Natural killer cell (primary cell): ENCODE results near the gene CARMIL1. TPM values are rescaled to one million over a fixed set of nuclear protein-coding genes. Genes with fewer than 3 reads are reported as not detected.

ENCODE experiments used
- ATAC-seq, 3 donors: fragments of 150-1000 bp in 2 of 3; fragments of 200-7000 bp in 1 of 3; cut with Tn5 transposase; 1 replicate in 1 of 3; 2 replicates in 2 of 3; pipeline ENCODE4 v1.10.0; 2021; ENCODE audit warnings: mild to moderate bottlenecking in 2 of 3, moderate library complexity in 2 of 3
- DNase-seq, 2 donors: peaks; one replicate each; pipeline versions ENCODE4 v3.0.0 to v3.0.0-alpha.2; 2013 to 2021; ENCODE audit warnings: mixed read lengths in 1 of 2
- H3K27ac ChIP-seq: one replicate; pipeline ENCODE4 v1.5.1; 2013; ENCODE audit warnings: mild to moderate bottlenecking, low read length
- H3K27me3 ChIP-seq: one replicate; pipeline ENCODE4 v1.6.1; 2013; ENCODE audit warnings: low read length; ENCODE audit not compliant: control insufficient read depth, insufficient read depth
- H3K36me3 ChIP-seq: one replicate; pipeline ENCODE4 v1.6.1; 2013; ENCODE audit warnings: low read length; ENCODE audit not compliant: control insufficient read depth, insufficient read depth
- H3K4me1 ChIP-seq: one replicate; pipeline ENCODE4 v1.6.1; 2013; ENCODE audit warnings: low read length; ENCODE audit not compliant: control insufficient read depth, insufficient read depth
- H3K4me3 ChIP-seq: one replicate; pipeline ENCODE4 v1.5.1; 2013; ENCODE audit warnings: low read length
- H3K9me3 ChIP-seq: one replicate; pipeline ENCODE4 v1.6.1; 2013; ENCODE audit warnings: low read length; ENCODE audit not compliant: control insufficient read depth, insufficient read depth
- H3K27ac Mint-ChIP-seq, 2 donors: one replicate each; pipeline ENCODE4 v1.8.0; 2022; ENCODE audit warnings: mild to moderate bottlenecking in 2 of 2, mixed read lengths in 2 of 2, moderate library complexity in 1 of 2
- H3K27me3 Mint-ChIP-seq, 2 donors: one replicate each; pipeline ENCODE4 v1.8.0; 2022; ENCODE audit warnings: low read depth in 2 of 2, mixed read lengths in 2 of 2
- H3K36me3 Mint-ChIP-seq: one replicate; pipeline ENCODE4 v1.8.0; 2022; ENCODE audit warnings: mixed read lengths
- H3K4me1 Mint-ChIP-seq, 2 donors: one replicate each; pipeline ENCODE4 v1.8.0; 2022; ENCODE audit warnings: mixed read lengths in 2 of 2
- H3K4me3 Mint-ChIP-seq: one replicate; pipeline ENCODE4 v1.8.0; 2022; ENCODE audit warnings: mild to moderate bottlenecking, moderate library complexity, mixed read lengths
- H3K9me3 Mint-ChIP-seq, 2 donors: one replicate each; pipeline ENCODE4 v1.8.0; 2022; ENCODE audit warnings: mixed read lengths in 2 of 2
- WGBS: methylation state at CpG from one replicate; pipeline ENCODE4 v1.1.7; 2013; ENCODE audit warnings: missing lambda C conversion rate; ENCODE audit not compliant: insufficient coverage; 5-methylcytosine and 5-hydroxymethylcytosine counted together
- intact Hi-C: fragments of 100-400 bp; cut with micrococcal nuclease; formaldehyde crosslinking; loops from one replicate; pipeline ENCODE4 v1.14.2; 2022
- total RNA-seq, 4 donors: library from RNA; stranded (reverse); fragments of 120-200 nt in 1 of 4; gene quantifications; one replicate each; pipeline versions ENCODE4 v1.2.3 to v1.2.4, GENCODE V29; 2013 to 2022
- TF ChIP-seq, protein P1 (sequence below): fragments of 200-600 bp; IDR thresholded peaks from one replicate; pipeline ENCODE4 v1.8.0; 2022; ENCODE audit warnings: antibody characterized with exemption

CARMIL1 gene
- total RNA-seq, 3 donors from 2014 or later (not counting 1 experiment from before 2014, with no cell fraction given) = 0.25 to 1.1 (median 0.35) TPM

- no peaks in the 10 kb centered on the region for H3K4me1 Mint-ChIP-seq
- no peak overlapping the region for H3K4me3 ChIP-seq
- ATAC-seq = no peak
- DNase-seq = no peak
- peaks cover 0 to 5% of the 10 kb centered on the region in 2 donors for H3K27me3 Mint-ChIP-seq
- no peaks in the 10 kb centered on the region for H3K4me1 ChIP-seq
- no peaks in the 10 kb centered on the region for H3K27me3 ChIP-seq
- H3K27ac Mint-ChIP-seq = no peak overlapping the region
- intact Hi-C loops = no loop called here
- no peaks in the 10 kb centered on the region for H3K36me3 ChIP-seq
- 89% methylated on average over 6 of the region's 6 CpGs for WGBS
- no peaks in the 10 kb centered on the region for H3K9me3 ChIP-seq
- H3K4me3 Mint-ChIP-seq = no peak overlapping the region
- no peak overlapping the region for H3K27ac ChIP-seq
- no peaks in the 10 kb centered on the region for H3K36me3 Mint-ChIP-seq
- TF ChIP-seq, protein P1, sequence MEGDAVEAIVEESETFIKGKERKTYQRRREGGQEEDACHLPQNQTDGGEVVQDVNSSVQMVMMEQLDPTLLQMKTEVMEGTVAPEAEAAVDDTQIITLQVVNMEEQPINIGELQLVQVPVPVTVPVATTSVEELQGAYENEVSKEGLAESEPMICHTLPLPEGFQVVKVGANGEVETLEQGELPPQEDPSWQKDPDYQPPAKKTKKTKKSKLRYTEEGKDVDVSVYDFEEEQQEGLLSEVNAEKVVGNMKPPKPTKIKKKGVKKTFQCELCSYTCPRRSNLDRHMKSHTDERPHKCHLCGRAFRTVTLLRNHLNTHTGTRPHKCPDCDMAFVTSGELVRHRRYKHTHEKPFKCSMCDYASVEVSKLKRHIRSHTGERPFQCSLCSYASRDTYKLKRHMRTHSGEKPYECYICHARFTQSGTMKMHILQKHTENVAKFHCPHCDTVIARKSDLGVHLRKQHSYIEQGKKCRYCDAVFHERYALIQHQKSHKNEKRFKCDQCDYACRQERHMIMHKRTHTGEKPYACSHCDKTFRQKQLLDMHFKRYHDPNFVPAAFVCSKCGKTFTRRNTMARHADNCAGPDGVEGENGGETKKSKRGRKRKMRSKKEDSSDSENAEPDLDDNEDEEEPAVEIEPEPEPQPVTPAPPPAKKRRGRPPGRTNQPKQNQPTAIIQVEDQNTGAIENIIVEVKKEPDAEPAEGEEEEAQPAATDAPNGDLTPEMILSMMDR = no peak
- H3K9me3 Mint-ChIP-seq = no peaks in the 10 kb centered on the region
These were observed 8.8 kb downstream of the CARMIL1 start for GRCh38 chr6:25287941-25288340.

DNA sequence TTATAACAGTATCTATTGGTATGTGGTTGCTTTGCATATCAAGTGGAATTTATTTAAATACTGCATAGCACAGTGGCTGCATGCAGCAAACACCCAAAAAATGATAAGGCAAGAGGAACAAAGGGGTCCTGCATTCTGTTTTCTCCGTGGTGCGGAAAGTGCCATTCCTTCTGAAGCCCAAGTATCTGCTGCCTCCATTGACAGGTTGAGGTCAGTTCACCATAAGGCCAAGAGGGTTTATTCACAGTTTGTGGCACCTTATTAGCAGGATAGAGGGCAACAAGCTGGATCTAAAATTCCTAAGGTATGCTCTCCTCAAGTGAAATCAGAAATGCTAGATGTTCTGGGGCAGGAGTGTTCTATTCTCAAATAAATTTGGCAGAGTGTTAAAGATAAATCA is 9.3 kb downstream of the CARMIL1 start:
- ATAC-seq (no peak), DNase-seq (no peak)
- H3K36me3 ChIP-seq = no peaks in the 10 kb centered on the region
- Mint-ChIP-seq H3K36me3 (no peaks in the 10 kb centered on the region), H3K4me1 (no peaks in the 10 kb centered on the region), H3K27me3 (peaks cover 0 to 5% of the 10 kb centered on the region in 2 donors), H3K9me3 (no peaks in the 10 kb centered on the region), H3K4me3 (no peak overlapping the region), H3K27ac (no peak overlapping the region)
- WGBS = 96% methylated on average over 2 of the region's 2 CpGs
- no peak overlapping the region for H3K4me3 ChIP-seq
- H3K9me3 ChIP-seq = no peaks in the 10 kb centered on the region
- no peaks in the 10 kb centered on the region for H3K27me3 ChIP-seq
- TF ChIP-seq, protein P1 = no peak
- H3K4me1 ChIP-seq = no peaks in the 10 kb centered on the region
- intact Hi-C loops = no loop called here
- no peak overlapping the region for H3K27ac ChIP-seq

DNA sequence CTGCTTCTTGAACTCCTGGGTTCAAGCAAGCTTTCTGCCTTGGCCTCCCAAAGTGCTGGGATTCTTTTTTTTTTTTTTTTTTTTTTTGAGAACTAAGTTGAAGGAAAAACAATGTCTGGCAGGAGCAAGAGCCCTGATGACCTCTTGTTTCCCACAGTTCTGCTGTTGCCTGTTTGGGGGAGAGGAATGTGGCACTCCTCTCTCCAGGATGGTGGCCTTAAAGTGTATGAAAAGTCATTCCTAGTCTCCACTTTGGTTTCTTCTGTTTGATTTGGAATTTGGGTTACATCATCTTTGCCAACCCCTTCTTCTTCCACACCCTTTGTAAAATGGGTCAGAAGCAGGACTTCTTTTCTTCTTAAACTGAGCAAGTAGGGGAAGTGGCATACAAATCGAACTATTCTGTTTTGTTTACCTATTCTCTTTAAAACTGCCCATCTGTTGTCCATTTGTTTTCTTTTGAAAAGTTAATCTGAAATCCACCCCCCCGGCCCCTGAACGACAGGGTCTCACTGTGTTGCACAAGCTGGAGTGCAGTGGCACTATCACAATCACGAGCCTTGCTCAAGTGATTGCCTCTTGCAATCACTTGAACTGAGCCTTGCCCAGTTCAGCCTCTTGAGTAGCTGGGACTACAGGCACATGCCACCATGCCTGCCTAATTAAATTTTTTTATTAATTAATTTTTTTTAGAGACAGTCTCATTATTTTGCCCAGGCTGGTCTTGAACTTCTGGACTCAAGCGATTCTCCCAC is 11.3 kb downstream of the CARMIL1 start:
- Mint-ChIP-seq H3K27ac (no peak overlapping the region), H3K4me1 (no peaks in the 10 kb centered on the region), H3K4me3 (no peak overlapping the region), H3K9me3 (no peaks in the 10 kb centered on the region), H3K27me3 (peaks cover 3 to 5% of the 10 kb centered on the region in 2 donors), H3K36me3 (no peaks in the 10 kb centered on the region)
- WGBS = 94% methylated on average over 5 of the region's 5 CpGs
- Histone ChIP-seq H3K9me3 (no peaks in the 10 kb centered on the region), H3K4me3 (no peak overlapping the region), H3K4me1 (no peaks in the 10 kb centered on the region), H3K27me3 (no peaks in the 10 kb centered on the region), H3K36me3 (no peaks in the 10 kb centered on the region), H3K27ac (no peak overlapping the region)
- ATAC-seq (no peak), DNase-seq (no peak)
- intact Hi-C loops = no loop called here
- TF ChIP-seq, protein P1 = no peak

GRCh38 chr6:25292384-25292783 is 13.2 kb downstream of the CARMIL1 start:
- Histone ChIP-seq H3K9me3 (no peaks in the 10 kb centered on the region), H3K27ac (no peak overlapping the region), H3K27me3 (no peaks in the 10 kb centered on the region), H3K36me3 (no peaks in the 10 kb centered on the region), H3K4me1 (no peaks in the 10 kb centered on the region), H3K4me3 (no peak overlapping the region)
- intact Hi-C loops = no loop called here
- 98% methylated on average over 4 of the region's 4 CpGs for WGBS
- H3K27me3 Mint-ChIP-seq = peaks cover 5 to 20% of the 10 kb centered on the region in 2 donors
- no peak for DNase-seq
- H3K27ac Mint-ChIP-seq = no peak overlapping the region
- no peak for ATAC-seq
- H3K9me3 Mint-ChIP-seq = no peaks in the 10 kb centered on the region
- H3K4me3 Mint-ChIP-seq = no peak overlapping the region
- TF ChIP-seq, protein P1 = no peak
- H3K4me1 Mint-ChIP-seq = no peaks in the 10 kb centered on the region
- H3K36me3 Mint-ChIP-seq = no peaks in the 10 kb centered on the region
